Measurements from ENCODE around the gene CLCN2.
"Not testable (repeated sequence)": the region's sequence is repeated elsewhere in the genome, so short reads cannot be mapped to it uniquely, and the experiment has no call there.

CLCN2 gene

DNA sequence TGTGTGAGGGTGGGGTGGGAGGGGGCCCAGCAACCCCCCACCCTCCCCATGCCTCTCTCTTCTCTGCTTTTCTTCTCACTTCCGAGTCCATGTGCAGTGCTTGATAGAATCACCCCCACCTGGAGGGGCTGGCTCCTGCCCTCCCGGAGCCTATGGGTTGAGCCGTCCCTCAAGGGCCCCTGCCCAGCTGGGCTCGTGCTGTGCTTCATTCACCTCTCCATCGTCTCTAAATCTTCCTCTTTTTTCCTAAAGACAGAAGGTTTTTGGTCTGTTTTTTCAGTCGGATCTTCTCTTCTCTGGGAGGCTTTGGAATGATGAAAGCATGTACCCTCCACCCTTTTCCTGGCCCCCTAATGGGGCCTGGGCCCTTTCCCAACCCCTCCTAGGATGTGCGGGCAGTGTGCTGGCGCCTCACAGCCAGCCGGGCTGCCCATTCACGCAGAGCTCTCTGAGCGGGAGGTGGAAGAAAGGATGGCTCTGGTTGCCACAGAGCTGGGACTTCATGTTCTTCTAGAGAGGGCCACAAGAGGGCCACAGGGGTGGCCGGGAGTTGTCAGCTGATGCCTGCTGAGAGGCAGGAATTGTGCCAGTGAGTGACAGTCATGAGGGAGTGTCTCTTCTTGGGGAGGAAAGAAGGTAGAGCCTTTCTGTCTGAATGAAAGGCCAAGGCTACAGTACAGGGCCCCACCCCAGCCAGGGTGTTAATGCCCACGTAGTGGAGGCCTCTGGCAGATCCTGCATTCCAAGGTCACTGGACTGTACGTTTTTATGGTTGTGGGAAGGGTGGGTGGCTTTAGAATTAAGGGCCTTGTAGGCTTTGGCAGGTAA is 15.9 kb downstream of the CLCN2 start:
- DNase-seq (ENCODE audit: low spot score): no peak

DNA sequence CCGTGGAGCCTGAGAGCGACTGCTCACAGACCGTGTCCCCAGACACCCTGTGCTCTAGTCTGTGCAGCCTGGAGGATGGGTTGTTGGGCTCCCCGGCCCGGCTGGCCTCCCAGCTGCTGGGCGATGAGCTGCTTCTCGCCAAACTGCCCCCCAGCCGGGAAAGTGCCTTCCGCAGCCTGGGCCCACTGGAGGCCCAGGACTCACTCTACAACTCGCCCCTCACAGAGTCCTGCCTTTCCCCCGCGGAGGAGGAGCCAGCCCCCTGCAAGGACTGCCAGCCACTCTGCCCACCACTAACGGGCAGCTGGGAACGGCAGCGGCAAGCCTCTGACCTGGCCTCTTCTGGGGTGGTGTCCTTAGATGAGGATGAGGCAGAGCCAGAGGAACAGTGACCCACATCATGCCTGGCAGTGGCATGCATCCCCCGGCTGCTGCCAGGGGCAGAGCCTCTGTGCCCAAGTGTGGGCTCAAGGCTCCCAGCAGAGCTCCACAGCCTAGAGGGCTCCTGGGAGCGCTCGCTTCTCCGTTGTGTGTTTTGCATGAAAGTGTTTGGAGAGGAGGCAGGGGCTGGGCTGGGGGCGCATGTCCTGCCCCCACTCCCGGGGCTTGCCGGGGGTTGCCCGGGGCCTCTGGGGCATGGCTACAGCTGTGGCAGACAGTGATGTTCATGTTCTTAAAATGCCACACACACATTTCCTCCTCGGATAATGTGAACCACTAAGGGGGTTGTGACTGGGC is 16.7 kb downstream of the CLCN2 start:
- no peak for DNase-seq (ENCODE audit: low spot score)

DNA sequence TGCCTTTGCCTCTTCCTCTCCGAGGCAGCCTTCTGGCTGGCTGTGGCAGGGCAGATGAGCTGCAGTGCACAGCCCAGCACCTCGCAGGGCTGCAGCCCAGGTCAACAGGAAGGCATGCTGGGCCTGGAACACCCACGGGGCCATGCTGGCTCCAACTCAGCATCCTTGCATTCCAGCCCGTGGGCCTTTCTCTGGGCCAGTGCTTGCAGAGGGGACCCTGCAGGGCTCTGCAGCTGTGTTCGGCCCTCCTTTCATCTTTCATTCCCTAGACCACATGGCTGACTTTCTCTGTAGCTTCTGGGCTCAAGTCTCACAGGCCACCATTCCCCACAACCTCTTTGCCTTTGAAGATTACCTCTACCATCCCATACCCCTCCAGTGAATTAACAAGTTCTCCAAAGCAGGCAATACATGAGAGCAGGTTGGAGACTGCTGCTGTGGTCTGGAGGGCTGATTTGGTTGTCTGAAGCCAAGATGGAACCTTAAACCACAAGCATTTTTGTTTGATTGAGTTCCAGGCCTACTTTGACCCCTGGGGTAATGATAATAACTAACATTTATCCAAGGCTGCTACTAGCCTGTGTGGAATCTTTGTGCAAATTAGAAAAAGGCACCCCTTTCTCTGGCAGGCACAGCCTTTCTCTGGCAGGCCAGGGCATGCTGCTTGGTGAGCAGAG is 18.1 kb downstream of the CLCN2 start:
- no peak for DNase-seq (ENCODE audit: low spot score)

DNA sequence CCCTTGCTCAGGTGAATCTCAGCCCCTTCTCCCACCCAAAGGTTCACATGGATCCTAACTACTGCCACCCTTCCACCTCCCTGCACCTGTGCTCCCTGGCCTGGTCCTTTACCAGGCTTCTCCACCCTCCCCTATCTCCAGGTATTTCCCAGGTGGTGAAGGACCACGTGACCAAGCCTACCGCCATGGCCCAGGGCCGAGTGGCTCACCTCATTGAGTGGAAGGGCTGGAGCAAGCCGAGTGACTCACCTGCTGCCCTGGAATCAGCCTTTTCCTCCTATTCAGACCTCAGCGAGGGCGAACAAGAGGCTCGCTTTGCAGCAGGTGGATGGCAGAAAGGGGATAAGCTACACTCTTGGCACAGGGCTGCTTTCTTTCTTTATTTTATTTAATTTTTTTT is 19.5 kb downstream of the CLCN2 start:
- no peak for DNase-seq (ENCODE audit: low spot score)

DNA sequence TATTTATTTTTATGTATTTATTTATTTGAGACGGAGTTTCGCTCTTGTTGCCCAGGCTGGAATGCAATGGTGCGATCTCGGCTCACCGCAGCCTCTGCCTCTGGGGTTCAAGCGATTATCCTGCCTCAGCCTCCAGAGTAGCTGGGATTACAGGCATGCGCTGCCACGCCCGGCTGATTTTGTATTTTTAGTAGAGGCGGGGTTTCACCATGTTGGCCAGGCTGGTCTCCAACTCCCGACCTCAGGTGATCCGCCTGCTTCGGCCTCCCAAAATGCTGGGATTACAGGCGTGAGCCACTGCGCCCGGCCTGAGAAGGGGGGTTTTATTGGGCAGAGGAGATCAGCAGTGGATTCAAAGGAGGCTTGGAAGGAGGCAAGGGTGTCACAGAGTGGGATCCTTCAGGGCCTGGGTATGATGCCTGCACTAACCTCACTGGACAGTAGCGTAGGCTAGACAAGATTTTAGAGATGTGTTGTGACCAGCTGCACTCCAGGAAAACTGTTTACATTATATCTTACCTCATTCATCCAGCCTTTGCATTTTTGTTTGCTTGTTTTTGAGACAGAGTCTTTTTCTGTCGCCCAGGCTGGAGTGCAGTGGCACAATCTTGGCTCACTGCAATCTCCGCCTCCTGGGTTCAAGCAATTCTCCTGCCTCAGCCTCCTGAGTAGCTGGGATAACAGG is 21.8 kb downstream of the CLCN2 start:
- DNase-seq (ENCODE audit: low spot score): not testable (repeated sequence)

DNA sequence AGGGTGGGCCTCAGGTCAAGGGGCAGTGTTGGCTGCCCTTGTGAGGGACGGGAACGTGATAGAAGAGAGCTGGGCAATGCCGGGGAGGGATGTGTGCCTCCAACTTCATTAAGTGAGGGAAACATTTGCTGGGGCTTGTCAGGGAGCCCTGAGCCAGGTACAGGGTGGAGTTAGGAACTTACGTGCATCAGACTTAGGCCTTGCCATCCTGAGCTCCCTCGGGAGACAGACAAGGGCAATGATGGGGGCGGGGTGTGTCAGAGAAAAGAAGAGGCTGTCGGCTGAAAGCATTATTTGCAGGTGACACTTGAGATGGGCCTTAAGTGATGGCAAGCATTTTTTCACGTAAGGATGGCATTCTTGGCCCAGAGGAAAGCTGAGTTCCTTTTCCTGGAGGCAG is 22.4 kb downstream of the CLCN2 start:
- no peak for DNase-seq (ENCODE audit: low spot score)

DNA sequence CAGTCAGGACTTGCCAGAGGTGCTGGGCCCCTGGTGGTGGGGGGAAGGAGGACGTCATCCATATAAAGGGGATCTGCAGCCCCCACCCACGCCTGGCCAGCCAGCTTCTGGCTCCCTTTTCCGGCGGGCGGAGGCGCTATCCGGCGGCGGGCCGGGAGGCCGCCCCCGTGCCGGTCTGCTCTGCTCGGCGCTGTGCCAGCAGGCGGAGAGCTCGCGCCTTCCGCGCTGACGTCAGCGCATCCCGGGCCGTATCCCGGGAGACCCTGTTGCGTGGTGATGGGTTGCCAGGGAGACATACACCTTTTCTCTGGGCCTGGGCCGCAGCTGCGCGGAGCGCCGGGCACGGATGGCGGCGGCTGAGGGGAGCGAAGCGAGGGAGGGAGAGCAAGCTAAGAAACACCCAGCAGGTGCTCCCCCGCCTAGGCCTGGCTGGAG is 22.9 kb downstream of the CLCN2 start:
- no peak for DNase-seq (ENCODE audit: low spot score)

DNA sequence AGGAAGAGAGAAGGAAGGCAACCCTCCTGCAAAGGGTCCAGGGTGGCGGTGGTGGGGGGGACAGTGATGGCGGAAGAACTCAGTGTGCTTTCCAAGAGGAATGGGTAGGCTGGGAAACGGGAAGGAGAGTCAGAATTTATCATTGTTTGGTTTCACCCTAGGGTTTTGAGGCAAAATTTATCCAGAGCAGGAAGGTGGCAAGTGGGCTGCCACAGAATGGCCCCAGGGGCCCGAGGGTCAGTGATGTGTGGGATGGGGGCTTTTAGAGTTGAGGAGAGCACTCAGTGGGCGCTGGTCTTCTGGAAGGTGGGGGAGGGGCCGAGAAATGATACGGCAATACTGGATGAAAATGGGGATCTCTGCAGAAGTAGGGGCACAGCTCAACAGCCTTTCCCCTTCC is 23.4 kb downstream of the CLCN2 start:
- no peak for DNase-seq (ENCODE audit: low spot score)

DNA sequence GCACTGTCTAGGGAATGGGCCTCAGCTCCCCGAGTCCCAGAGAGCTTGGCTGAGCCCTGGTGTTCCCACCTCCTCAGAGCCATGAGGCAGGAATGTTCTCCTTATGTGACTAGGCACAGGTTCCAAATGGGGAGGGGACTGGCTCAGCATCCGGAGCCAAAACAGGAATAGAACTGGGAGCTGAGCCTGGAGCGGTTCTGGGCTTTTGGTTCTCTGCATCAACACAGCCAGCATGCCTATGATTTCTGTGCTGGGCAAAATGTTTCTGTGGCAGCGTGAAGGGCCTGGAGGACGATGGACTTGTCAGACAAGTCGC is 24.0 kb downstream of the CLCN2 start, which contains the start of gene FAM131A:
FAM131A (plus strand) TSS at position 202 of the 316 bp plus-strand sequence; CDS start at position 233, 31 bp downstream.
- no peak for DNase-seq (ENCODE audit: low spot score)

DNA sequence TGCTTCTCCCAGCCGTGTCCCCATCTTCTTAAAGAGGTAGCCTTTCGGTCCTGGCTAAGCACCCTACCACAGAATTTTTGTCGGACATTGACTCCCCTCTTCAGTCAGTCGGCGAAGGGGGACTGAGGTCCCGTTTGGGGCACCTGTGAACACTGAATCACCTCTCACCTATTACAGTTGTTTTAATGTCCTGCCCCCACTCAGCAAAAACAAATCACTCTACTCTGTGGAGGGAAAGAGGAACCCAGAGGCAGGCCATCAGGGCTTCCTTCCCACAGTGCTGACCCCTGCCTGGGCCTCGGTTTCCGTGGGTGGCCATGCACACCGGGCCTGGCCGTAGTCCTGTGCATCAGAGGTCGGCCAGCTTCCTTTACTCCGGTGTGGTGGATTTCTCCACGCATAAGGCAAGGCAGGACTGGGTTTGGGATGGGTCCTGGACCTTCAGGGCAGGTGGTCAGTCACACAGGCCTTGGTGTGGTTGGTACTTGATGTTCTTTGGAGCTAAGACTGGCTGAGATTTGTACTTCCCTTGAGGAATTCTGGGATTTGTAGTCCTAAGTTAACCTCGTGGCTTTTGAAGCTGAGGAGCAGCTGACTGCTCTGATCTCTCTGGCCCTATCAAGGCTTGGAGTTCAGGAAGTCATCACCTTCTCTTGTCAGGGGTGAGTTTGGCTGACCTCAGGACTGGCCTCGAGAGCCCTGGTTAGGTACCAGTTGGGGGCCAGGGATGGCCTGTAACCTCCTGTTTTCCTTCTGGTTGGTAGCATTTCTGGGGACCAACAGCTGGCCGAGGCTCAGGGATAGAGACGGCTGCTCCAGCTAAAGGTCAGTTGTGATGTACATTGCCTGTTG is 24.6 kb downstream of the CLCN2 start:
- no peak for DNase-seq (ENCODE audit: low spot score)

DNA sequence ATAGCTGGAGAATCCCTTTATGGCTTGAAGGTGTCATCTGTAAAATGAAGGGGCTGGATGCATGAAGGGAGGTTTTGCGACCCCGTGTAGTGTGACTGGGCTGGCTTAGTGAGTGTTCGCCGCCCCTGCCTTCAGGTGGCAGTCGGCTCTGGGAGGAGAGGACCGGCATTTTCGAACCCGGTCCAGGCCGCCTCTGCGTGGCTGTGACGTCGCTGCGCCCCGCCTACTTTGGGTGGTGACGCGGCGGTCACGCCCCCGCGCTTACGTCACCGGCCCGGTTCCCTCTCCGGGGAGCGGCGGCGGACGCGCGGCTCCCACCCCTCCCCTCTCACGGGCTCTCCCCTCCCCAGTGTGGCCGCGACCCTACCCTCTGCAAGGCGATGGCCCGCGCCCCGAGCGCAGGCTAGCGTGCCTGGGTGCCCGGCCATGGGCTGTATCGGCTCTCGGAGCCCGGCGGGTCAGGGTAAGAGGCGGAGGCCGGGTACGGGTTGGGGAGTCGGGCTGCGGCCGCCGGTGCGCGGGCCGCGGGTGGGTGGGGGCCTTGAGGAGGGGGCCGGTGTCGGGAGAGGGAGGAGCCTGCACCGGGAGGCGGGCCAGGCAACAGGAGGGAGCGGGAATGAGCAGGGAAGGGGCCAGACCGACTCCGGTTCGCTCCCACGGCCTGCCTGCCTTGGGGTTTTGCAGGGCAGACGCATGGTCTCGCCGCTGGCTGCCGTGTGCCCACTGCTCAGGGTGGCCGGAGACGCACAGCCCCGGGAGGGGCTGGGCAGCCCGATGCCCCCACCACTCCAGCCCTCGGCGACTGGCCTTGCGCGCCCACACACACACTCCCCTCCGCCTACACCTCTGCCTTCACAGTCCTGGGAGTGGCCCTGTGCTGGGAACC is 25.5 kb downstream of the CLCN2 start:
- peak; percentile 79 for DNase-seq (ENCODE audit: low spot score)

DNA sequence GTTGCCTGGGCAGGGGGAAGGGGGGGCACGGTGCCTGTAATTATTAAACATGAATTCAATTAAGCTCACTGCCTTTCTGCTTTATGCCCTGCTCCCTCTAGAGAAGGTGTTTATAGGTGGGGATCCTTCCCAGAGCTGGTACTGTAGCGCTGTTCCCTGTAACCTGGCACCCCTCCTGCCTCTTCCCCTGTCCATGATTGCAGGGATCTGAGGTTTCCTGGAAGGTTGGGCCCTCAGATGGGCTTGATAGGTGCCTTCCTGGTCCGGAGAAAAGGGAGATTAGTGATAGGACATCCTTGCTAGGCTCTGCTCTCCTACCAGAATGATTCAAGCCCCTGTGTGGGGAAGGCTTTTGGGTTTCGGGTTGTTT is 26.1 kb downstream of the CLCN2 start:
- no peak for DNase-seq (ENCODE audit: low spot score)

DNA sequence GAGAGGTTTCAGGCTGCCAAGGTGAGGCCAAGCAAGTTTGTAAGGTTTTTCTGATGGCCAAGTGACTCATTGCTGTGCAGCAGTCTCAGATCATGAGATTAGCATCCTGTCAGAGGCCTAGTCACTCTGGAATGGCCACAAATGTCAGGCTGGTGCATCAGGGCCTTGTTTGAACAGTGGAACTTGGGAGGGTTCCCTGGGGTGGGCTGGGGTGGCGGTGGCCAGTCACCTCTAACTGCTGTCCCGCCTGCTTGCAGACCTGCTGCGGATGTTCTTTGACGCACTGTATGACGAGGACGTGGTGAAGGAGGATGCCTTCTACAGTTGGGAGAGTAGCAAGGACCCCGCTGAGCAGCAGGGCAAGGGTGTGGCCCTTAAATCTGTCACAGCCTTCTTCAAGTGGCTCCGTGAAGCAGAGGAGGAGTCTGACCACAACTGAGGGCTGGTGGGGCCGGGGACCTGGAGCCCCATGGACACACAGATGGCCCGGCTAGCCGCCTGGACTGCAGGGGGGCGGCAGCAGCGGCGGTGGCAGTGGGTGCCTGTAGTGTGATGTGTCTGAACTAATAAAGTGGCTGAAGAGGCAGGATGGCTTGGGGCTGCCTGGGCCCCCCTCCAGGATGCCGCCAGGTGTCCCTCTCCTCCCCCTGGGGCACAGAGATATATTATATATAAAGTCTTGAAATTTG is 26.8 kb downstream of the CLCN2 start:
- DNase-seq (ENCODE audit: low spot score): no peak

DNA sequence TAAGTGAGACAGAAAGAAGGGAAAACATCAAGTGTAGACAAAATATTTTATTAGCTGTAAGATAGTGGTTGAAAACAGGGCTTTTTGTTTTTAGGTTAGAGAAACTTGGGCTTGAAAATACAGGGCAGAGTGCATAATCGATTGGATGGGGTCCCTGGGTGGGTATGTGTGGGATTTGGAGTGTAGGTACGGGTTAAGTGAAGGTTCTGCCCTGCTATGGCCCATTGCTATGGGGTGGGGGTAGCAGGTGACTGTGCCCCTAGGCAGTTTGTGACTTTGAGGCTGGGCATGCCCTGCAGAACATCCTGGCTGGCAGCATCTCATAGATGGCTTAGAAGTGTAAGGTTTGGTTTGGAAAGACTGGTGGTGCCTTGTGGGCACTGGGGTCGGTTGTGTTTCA is 27.7 kb downstream of the CLCN2 start:
- no peak for DNase-seq (ENCODE audit: low spot score)

DNA sequence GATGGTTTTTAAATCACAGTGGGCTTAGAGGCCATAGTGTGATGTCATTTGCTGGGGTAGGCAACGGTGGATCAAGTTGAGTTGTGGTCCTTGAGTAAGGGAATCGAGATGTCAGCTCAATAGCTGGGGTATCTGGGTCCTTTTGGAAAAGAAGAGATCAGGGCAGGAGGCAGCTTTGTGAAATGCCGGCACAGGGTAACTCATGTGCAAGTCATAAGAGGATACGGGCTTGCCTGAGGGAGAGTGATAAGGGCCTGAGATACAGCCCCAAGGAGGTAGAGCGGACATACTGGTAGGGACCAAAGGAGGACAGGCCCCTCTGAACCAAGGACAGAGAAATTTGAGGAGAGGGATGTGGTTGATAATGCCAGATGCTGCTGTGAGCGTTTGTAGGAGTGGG is 28.2 kb downstream of the CLCN2 start:
- no peak for DNase-seq (ENCODE audit: low spot score)

DNA sequence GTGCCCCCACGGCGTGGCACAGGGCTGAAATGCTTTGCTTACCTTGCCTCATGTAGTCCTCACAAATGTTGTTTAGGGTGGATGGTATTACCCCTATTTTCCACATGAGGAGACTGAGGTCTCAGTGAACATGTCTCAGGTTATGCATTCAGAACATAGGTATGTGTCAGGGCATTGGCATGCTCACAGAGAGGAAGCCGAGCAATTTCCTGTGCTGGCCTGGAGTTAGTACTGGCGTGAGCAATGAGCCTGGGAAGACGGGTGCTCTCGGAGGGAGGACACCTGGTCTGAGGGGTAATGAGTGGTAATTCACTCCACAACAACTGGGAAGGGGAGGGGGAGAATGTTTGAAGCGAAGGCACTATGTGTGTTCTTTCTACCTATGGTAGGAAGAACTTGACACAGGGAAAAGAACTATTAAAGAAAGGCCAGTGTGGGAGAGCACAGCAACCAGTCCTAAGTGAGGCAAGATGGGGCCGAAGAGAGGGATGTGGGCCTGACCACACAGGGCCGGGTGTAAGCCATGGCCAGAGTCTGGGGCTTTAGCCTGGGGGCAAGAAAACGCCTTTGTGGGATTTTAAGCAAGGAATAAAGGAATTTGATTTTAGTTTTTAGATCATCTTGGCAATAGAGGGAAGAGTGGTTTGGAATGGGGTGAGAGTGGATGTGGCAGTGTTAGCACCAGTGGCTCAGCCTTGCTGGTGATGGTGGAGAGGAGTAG is 28.9 kb downstream of the CLCN2 start:
- DNase-seq (ENCODE audit: low spot score): no peak

DNA sequence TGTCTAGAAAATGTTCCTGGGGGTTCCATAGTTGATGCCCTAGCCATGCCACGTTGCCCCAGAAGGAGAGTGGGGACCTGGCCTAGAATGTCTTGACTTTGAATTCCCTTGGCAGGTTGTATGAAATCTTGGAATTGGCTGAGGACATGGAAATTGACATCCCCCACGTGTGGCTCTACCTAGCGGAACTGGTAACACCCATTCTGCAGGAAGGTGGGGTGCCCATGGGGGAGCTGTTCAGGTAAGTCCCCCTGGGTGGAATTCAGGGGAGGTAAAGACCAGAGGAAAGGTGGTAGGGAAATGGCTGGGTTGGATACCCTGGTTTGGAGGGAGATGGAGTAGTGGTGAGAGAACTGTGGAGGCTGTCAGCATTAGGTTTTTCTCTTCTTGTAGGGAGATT is 32.9 kb downstream of the CLCN2 start:
- no peak for DNase-seq (ENCODE audit: low spot score)

DNA sequence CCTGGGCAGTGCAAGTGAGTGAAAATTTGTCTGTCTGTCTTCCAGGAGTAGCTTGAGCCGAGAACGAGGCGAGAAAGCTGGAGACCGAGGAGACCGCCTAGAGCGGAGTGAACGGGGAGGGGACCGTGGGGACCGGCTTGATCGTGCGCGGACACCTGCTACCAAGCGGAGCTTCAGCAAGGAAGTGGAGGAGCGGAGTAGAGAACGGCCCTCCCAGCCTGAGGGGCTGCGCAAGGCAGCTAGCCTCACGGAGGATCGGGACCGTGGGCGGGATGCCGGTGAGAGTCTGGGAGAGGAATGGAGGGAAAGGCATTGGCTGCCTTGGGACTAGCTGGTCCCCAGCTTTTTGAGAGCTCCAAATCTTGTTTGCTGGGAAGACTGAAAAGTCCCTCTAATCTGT is 34.2 kb downstream of the CLCN2 start:
- DNase-seq (ENCODE audit: low spot score): no peak

DNA sequence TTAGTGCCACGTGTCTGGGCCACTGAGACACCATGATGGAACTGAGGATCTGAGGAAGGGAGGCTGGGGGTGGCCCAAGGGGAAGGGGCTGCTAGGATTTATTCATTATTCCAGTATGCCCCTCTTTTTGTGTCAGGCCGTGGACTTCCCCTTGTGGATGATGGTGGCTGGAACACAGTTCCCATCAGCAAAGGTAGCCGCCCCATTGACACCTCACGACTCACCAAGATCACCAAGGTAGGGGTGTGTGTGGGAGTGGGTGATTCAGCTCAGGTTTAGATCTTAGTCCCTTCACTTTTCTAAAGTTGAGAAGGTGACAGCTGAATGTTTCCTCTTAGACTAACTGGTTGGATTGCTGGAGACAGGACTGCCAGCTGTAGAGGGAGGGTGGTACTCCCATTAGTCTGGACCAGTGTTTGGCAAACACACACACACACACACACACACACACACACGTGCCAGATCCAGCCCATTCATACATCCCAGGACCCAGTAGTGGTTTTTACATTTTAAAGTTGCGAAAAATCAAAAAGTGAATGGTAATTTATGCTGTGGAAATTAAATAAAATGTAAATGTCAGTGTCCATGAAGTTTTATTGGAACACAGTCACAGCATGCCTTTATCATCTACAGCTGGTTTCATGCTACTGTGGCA is 35.6 kb downstream of the CLCN2 start:
- no peak for DNase-seq (ENCODE audit: low spot score)

All from CD4-positive, alpha-beta T cell treated with Interleukin-6 at 100 ng/mL for 8 hours (primary cell).